ENCODE measurements around the gene SCTR.

SCTR gene

DNA sequence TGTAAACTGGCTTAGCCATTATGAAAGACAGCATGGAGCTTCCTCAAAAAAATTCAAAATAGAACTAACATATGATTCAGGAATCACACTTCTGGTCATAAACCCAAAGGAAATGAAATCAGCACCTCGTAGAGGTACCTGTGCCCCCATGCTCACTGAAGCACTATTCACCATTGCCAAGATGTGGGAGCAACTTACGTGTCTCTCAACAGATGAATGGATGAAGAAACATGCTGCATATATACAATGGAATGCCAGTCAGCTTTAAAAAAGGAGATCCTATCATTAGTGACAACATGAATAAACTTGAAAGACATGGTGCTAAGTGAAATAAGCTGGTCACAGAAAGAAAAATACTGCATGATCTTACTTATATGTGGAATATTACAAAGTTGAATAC, 8.2 kb downstream of the SCTR start:
- H3K18ac ChIP-seq (ENCODE audit: low read depth in 1 of 2, low read length in 2 of 2): no peak overlapping the region
- no peaks in the 10 kb centered on the region for H3K4me1 ChIP-seq (ENCODE audit: control insufficient read depth, insufficient read depth, low read depth, low read length)
- H4K91ac ChIP-seq (ENCODE audit: low read length): no peak overlapping the region
- H2BK120ac ChIP-seq (ENCODE audit: low read depth, low read length): no peak overlapping the region
- H2BK15ac ChIP-seq (ENCODE audit: low read depth, poor library complexity, severe bottlenecking): no peak overlapping the region
- no peak overlapping the region for H4K8ac ChIP-seq (ENCODE audit: low read length)
- no peak overlapping the region for H3K14ac ChIP-seq (ENCODE audit: low read length in 2 of 2)
- no peak overlapping the region for H2AK5ac ChIP-seq (ENCODE audit: low read length, severe bottlenecking)
- no peak overlapping the region for H3K9ac ChIP-seq (ENCODE audit: low read length)
- WGBS: 60% methylated on average over 1 of the region's 2 CpGs
- H3K36me3 ChIP-seq (ENCODE audit: control insufficient read depth in 1 of 2, insufficient read depth in 2 of 2, low read depth in 1 of 2, low read length in 2 of 2): no peaks in the 10 kb centered on the region
- no peak overlapping the region for H2BK12ac ChIP-seq (ENCODE audit: low read length in 2 of 2)
- no peak overlapping the region for H3K4ac ChIP-seq (ENCODE audit: low read depth in 1 of 2, low read length in 2 of 2)
- H3K27me3 ChIP-seq (ENCODE audit: control insufficient read depth in 1 of 2, insufficient read depth in 1 of 2, low read length in 2 of 2): peaks cover 7 to 31% of the 10 kb centered on the region in 2 experiments
- no peak overlapping the region for H2BK5ac ChIP-seq (ENCODE audit: low read depth, low read length, poor library complexity, severe bottlenecking)
- H2AFZ ChIP-seq (ENCODE audit: low read depth, low read length): no peak overlapping the region
- H3K27ac ChIP-seq (ENCODE audit: low read length, poor library complexity, severe bottlenecking): no peak overlapping the region
- no peak overlapping the region for H3K4me3 ChIP-seq (ENCODE audit: insufficient read depth in 1 of 2, low read depth in 1 of 2, low read length in 2 of 2)
- no peak for DNase-seq
- no peaks in the 10 kb centered on the region for H3K79me1 ChIP-seq (replicated peaks; ENCODE audit: low read length, poor library complexity, severe bottlenecking)
- H3K23ac ChIP-seq (ENCODE audit: low read length in 2 of 2): no peak overlapping the region
- H3K4me2 ChIP-seq (ENCODE audit: low read length, poor library complexity, severe bottlenecking): no peak overlapping the region
- no peaks in the 10 kb centered on the region for H3K9me3 ChIP-seq (ENCODE audit: control insufficient read depth, low read length)

DNA sequence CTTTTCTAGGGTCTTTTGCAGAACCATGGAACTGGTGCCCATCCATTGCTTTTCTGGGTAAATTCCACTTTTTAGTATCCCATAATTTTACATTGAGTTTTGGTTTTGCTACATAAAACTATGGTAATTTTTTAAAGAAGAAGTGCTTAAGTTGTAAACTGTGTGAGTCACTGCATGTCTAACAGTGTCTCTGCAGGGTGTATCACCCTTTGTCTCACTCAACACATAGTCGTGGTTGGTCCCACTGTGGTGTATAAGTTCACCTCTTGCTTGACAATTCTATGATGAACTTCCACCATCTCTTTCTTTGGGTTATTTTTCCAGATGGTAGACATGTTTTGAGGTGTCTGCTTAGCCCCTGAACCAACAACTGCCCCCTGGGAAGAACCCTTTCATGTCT, 10.5 kb downstream of the SCTR start:
- Histone ChIP-seq H3K23ac (ENCODE audit: low read length in 2 of 2) (no peak overlapping the region), H4K8ac (ENCODE audit: low read length) (no peak overlapping the region), H2BK15ac (ENCODE audit: low read depth, poor library complexity, severe bottlenecking) (no peak overlapping the region), H2AK5ac (ENCODE audit: low read length, severe bottlenecking) (no peak overlapping the region), H2BK12ac (ENCODE audit: low read length in 2 of 2) (no peak overlapping the region), H3K18ac (ENCODE audit: low read depth in 1 of 2, low read length in 2 of 2) (no peak overlapping the region), H3K14ac (ENCODE audit: low read length in 2 of 2) (no peak overlapping the region), H3K4me2 (ENCODE audit: low read length, poor library complexity, severe bottlenecking) (no peak overlapping the region), H3K79me1 (replicated peaks; ENCODE audit: low read length, poor library complexity, severe bottlenecking) (no peaks in the 10 kb centered on the region), H3K4me3 (ENCODE audit: insufficient read depth in 1 of 2, low read depth in 1 of 2, low read length in 2 of 2) (no peak overlapping the region), H3K4ac (ENCODE audit: low read depth in 1 of 2, low read length in 2 of 2) (no peak overlapping the region), H3K27ac (ENCODE audit: low read length, poor library complexity, severe bottlenecking) (no peak overlapping the region), H3K9me3 (ENCODE audit: control insufficient read depth, low read length) (no peaks in the 10 kb centered on the region), H2BK5ac (ENCODE audit: low read depth, low read length, poor library complexity, severe bottlenecking) (no peak overlapping the region), H2BK120ac (ENCODE audit: low read depth, low read length) (no peak overlapping the region), H3K27me3 (ENCODE audit: control insufficient read depth in 1 of 2, insufficient read depth in 1 of 2, low read length in 2 of 2) (peaks cover 7 to 35% of the 10 kb centered on the region in 2 experiments), H2AFZ (ENCODE audit: low read depth, low read length) (no peak overlapping the region), H3K9ac (ENCODE audit: low read length) (no peak overlapping the region), H3K36me3 (ENCODE audit: control insufficient read depth in 1 of 2, insufficient read depth in 2 of 2, low read depth in 1 of 2, low read length in 2 of 2) (no peaks in the 10 kb centered on the region), H3K4me1 (ENCODE audit: control insufficient read depth, insufficient read depth, low read depth, low read length) (no peaks in the 10 kb centered on the region), H4K91ac (ENCODE audit: low read length) (no peak overlapping the region)
- 50% methylated on average over 1 of the region's 1 CpG for WGBS
- DNase-seq: no peak

GRCh38 chr2:119512946-119513345, 11.3 kb downstream of the SCTR start:
- Histone ChIP-seq H3K23ac (ENCODE audit: low read length in 2 of 2) (no peak overlapping the region), H3K4me3 (ENCODE audit: insufficient read depth in 1 of 2, low read depth in 1 of 2, low read length in 2 of 2) (no peak overlapping the region), H2BK15ac (ENCODE audit: low read depth, poor library complexity, severe bottlenecking) (no peak overlapping the region), H2BK12ac (ENCODE audit: low read length in 2 of 2) (no peak overlapping the region), H3K4me2 (ENCODE audit: low read length, poor library complexity, severe bottlenecking) (no peak overlapping the region), H2BK120ac (ENCODE audit: low read depth, low read length) (no peak overlapping the region), H3K27ac (ENCODE audit: low read length, poor library complexity, severe bottlenecking) (no peak overlapping the region), H3K9me3 (ENCODE audit: control insufficient read depth, low read length) (no peaks in the 10 kb centered on the region), H3K9ac (ENCODE audit: low read length) (no peak overlapping the region), H3K79me1 (replicated peaks; ENCODE audit: low read length, poor library complexity, severe bottlenecking) (no peaks in the 10 kb centered on the region), H3K4me1 (ENCODE audit: control insufficient read depth, insufficient read depth, low read depth, low read length) (no peaks in the 10 kb centered on the region), H2AK5ac (ENCODE audit: low read length, severe bottlenecking) (no peak overlapping the region), H3K18ac (ENCODE audit: low read depth in 1 of 2, low read length in 2 of 2) (no peak overlapping the region), H2AFZ (ENCODE audit: low read depth, low read length) (no peak overlapping the region), H4K8ac (ENCODE audit: low read length) (no peak overlapping the region), H3K14ac (ENCODE audit: low read length in 2 of 2) (no peak overlapping the region), H3K36me3 (ENCODE audit: control insufficient read depth in 1 of 2, insufficient read depth in 2 of 2, low read depth in 1 of 2, low read length in 2 of 2) (no peaks in the 10 kb centered on the region), H3K4ac (ENCODE audit: low read depth in 1 of 2, low read length in 2 of 2) (no peak overlapping the region), H2BK5ac (ENCODE audit: low read depth, low read length, poor library complexity, severe bottlenecking) (no peak overlapping the region), H3K27me3 (ENCODE audit: control insufficient read depth in 1 of 2, insufficient read depth in 1 of 2, low read length in 2 of 2) (peaks cover 0 to 33% of the 10 kb centered on the region in 2 experiments), H4K91ac (ENCODE audit: low read length) (no peak overlapping the region)
- no peak for DNase-seq
- WGBS: 83% methylated on average over 1 of the region's 1 CpG

GRCh38 chr2:119511989-119512388, 12.3 kb downstream of the SCTR start:
- H2AK5ac ChIP-seq (ENCODE audit: low read length, severe bottlenecking): no peak overlapping the region
- no peak overlapping the region for H2BK120ac ChIP-seq (ENCODE audit: low read depth, low read length)
- H4K8ac ChIP-seq (ENCODE audit: low read length): no peak overlapping the region
- peaks cover 0 to 29% of the 10 kb centered on the region in 2 experiments for H3K27me3 ChIP-seq (ENCODE audit: control insufficient read depth in 1 of 2, insufficient read depth in 1 of 2, low read length in 2 of 2)
- no peak overlapping the region for H3K9ac ChIP-seq (ENCODE audit: low read length)
- no peak for DNase-seq
- no peaks in the 10 kb centered on the region for H3K79me1 ChIP-seq (replicated peaks; ENCODE audit: low read length, poor library complexity, severe bottlenecking)
- H3K4ac ChIP-seq (ENCODE audit: low read depth in 1 of 2, low read length in 2 of 2): no peak overlapping the region
- H2BK15ac ChIP-seq (ENCODE audit: low read depth, poor library complexity, severe bottlenecking): no peak overlapping the region
- WGBS: 82% methylated on average over 3 of the region's 3 CpGs
- H2BK5ac ChIP-seq (ENCODE audit: low read depth, low read length, poor library complexity, severe bottlenecking): no peak overlapping the region
- no peak overlapping the region for H3K27ac ChIP-seq (ENCODE audit: low read length, poor library complexity, severe bottlenecking)
- H2AFZ ChIP-seq (ENCODE audit: low read depth, low read length): no peak overlapping the region
- H2BK12ac ChIP-seq (ENCODE audit: low read length in 2 of 2): no peak overlapping the region
- no peaks in the 10 kb centered on the region for H3K4me1 ChIP-seq (ENCODE audit: control insufficient read depth, insufficient read depth, low read depth, low read length)
- H3K4me2 ChIP-seq (ENCODE audit: low read length, poor library complexity, severe bottlenecking): no peak overlapping the region
- no peak overlapping the region for H3K18ac ChIP-seq (ENCODE audit: low read depth in 1 of 2, low read length in 2 of 2)
- no peak overlapping the region for H4K91ac ChIP-seq (ENCODE audit: low read length)
- H3K23ac ChIP-seq (ENCODE audit: low read length in 2 of 2): no peak overlapping the region
- H3K36me3 ChIP-seq (ENCODE audit: control insufficient read depth in 1 of 2, insufficient read depth in 2 of 2, low read depth in 1 of 2, low read length in 2 of 2): no peaks in the 10 kb centered on the region
- no peak overlapping the region for H3K14ac ChIP-seq (ENCODE audit: low read length in 2 of 2)
- no peak overlapping the region for H3K4me3 ChIP-seq (ENCODE audit: insufficient read depth in 1 of 2, low read depth in 1 of 2, low read length in 2 of 2)
- no peaks in the 10 kb centered on the region for H3K9me3 ChIP-seq (ENCODE audit: control insufficient read depth, low read length)

Data from mesenchymal stem cell (in vitro differentiated cells and primary cell).